ENCODE results near the gene IL10RA.

GRCh38 chr11:118010738-118011461 lies 24.7 kb downstream of the IL10RA start:
- TF ChIP-seq TAF1 (conservative IDR thresholded peaks at IDR 0.05) = no peak
- no peak for TF ChIP-seq CTCF (IDR thresholded peaks at IDR 0.05; ENCODE audit: low read depth, low read length, missing input control)
- TF ChIP-seq GABPA (IDR thresholded peaks at IDR 0.05 in 1 of 2, conservative IDR thresholded peaks at IDR 0.05 in 1 of 2) = no peak
- TF ChIP-seq ZBTB33 (IDR thresholded peaks at IDR 0.05) = no peak
- TF ChIP-seq FOXA2 (IDR thresholded peaks at IDR 0.05) = no peak
- TF ChIP-seq HNF4A (conservative IDR thresholded peaks at IDR 0.05) = no peak
- peak in 1 of 2 donors; percentile 2 for TF ChIP-seq RAD21 (IDR thresholded peaks at IDR 0.05)
- no peak for TF ChIP-seq YY1 (IDR thresholded peaks at IDR 0.05)
- no peak for TF ChIP-seq REST (IDR thresholded peaks at IDR 0.05)
- TF ChIP-seq ATF3 (IDR thresholded peaks at IDR 0.05) = no peak

All from liver (tissue), 3 donors.